IMR-90 (cell line): ENCODE data around the gene PLD1. TPM values are rescaled to one million over a fixed set of nuclear protein-coding genes. Genes with fewer than 3 reads are reported as not detected.

Source experiments
- ATAC-seq: fragments of 200-7000 bp; cut with Tn5 transposase; 2 replicates; pipeline ENCODE4 v1.9.1; 2020; ENCODE audit warnings: low read depth, mild to moderate bottlenecking, moderate library complexity
- BruUV-seq: library from RNA; stranded (reverse); fragments of 400-500 nt; replicated peaks from 2 replicates; lab custom pipeline; 2021; lab: Mats Ljungman, UMichigan
- CTCF ChIA-PET: fragments of 300-600 bp; formaldehyde crosslinking; extraction: SDS; loops from one replicate; lab custom pipeline; 2021; ENCODE audit warnings: antibody characterized with exemption; lab: Yijun Ruan, JAX
- POLR2A ChIA-PET: fragments of 300-600 bp; sonication (Branson Sonifier 250); formaldehyde crosslinking; loops from one replicate; lab custom pipeline; 2022; ENCODE audit warnings: antibody characterized with exemption; ENCODE audit not compliant: unreplicated experiment; lab: Charles Lee
- DNase-seq: peaks from one replicate; pipeline ENCODE4 v3.0.0; 2013
- H2AFZ ChIP-seq: replicated peaks from 2 replicates; pipeline ENCODE3; 2013; ENCODE audit warnings: low read length, mild to moderate bottlenecking; ENCODE audit not compliant: poor library complexity
- H2AK5ac ChIP-seq: 2 replicates; pipeline ENCODE4 v1.6.1; 2013; ENCODE audit warnings: low read depth, low read length, inconsistent platforms
- H2AK9ac ChIP-seq: replicated peaks from 2 replicates; pipeline ENCODE3; 2013; ENCODE audit warnings: mild to moderate bottlenecking, low read depth, low read length, moderate library complexity; ENCODE audit not compliant: poor library complexity
- H2BK120ac ChIP-seq: 2 replicates; pipeline ENCODE4 v1.6.1; 2013; ENCODE audit warnings: low read depth, low read length, inconsistent platforms
- H2BK15ac ChIP-seq: 3 replicates; pipeline ENCODE4 v1.6.1; 2013; ENCODE audit warnings: low read depth, low read length, inconsistent platforms
- H2BK20ac ChIP-seq: 2 replicates; pipeline ENCODE4 v1.6.1; 2013; ENCODE audit warnings: low read depth, mild to moderate bottlenecking, inconsistent platforms, low read length, moderate library complexity
- H2BK5ac ChIP-seq: 2 replicates; pipeline ENCODE4 v1.6.1; 2013; ENCODE audit warnings: mild to moderate bottlenecking, low read depth, low read length, inconsistent platforms; ENCODE audit not compliant: poor library complexity, severe bottlenecking
- H3K14ac ChIP-seq: replicated peaks from 2 replicates; pipeline ENCODE4 v1.6.1; 2013; ENCODE audit warnings: low read depth, low read length, inconsistent platforms
- H3K18ac ChIP-seq: 2 replicates; pipeline ENCODE4 v1.6.1; 2013; ENCODE audit warnings: low read depth, low read length, control low read depth
- H3K23ac ChIP-seq: 2 replicates; pipeline ENCODE4 v1.6.1; 2013; ENCODE audit warnings: low read depth, low read length, inconsistent platforms
- H3K27ac ChIP-seq: 2 replicates; pipeline ENCODE4 v1.5.1; 2013; ENCODE audit warnings: mild to moderate bottlenecking, control low read depth, low read length; ENCODE audit not compliant: insufficient read depth
- H3K27me3 ChIP-seq: 2 replicates; pipeline ENCODE4 v1.6.1; 2013; ENCODE audit warnings: low read length; ENCODE audit not compliant: control insufficient read depth, insufficient read depth
- H3K36me3 ChIP-seq: 2 replicates; pipeline ENCODE4 v1.6.1; 2013; ENCODE audit warnings: low read length, mixed read lengths; ENCODE audit not compliant: control insufficient read depth, insufficient read depth
- H3K4ac ChIP-seq: 2 replicates; pipeline ENCODE4 v1.6.1; 2013; ENCODE audit warnings: low read depth, low read length, inconsistent platforms
- H3K4me1 ChIP-seq: 2 replicates; pipeline ENCODE4 v1.6.1; 2013; ENCODE audit warnings: low read length, mixed read lengths; ENCODE audit not compliant: control insufficient read depth, insufficient read depth
- H3K4me2 ChIP-seq: 2 replicates; pipeline ENCODE4 v1.6.1; 2013; ENCODE audit warnings: low read depth, mild to moderate bottlenecking, control low read depth, low read length, moderate library complexity
- H3K4me3 ChIP-seq: 2 replicates; pipeline ENCODE4 v1.5.1; 2013; ENCODE audit warnings: low read depth, mild to moderate bottlenecking, control low read depth, low read length, moderate library complexity; ENCODE audit not compliant: insufficient read depth
- H3K56ac ChIP-seq: 2 replicates; pipeline ENCODE4 v1.6.1; 2013; ENCODE audit warnings: low read length, inconsistent platforms; ENCODE audit not compliant: insufficient read depth; ENCODE audit errors: extremely low read depth
- H3K79me1 ChIP-seq, 2 experiments: 2 replicates each; pipeline ENCODE4 v1.6.1; 2013; ENCODE audit warnings: low read length in 2 of 2, inconsistent platforms in 1 of 2, low read depth in 1 of 2
- H3K9ac ChIP-seq: 2 replicates; pipeline ENCODE4 v1.6.1; 2013; ENCODE audit warnings: low read depth, low read length, control low read depth
- H3K9me1 ChIP-seq: 2 replicates; pipeline ENCODE4 v1.6.1; 2013; ENCODE audit warnings: low read length, inconsistent platforms; ENCODE audit not compliant: insufficient read depth
- H3K9me3 ChIP-seq: 2 replicates; pipeline ENCODE4 v1.6.1; 2013; ENCODE audit warnings: low read length; ENCODE audit not compliant: control insufficient read depth, insufficient read depth
- H4K20me1 ChIP-seq: 2 replicates; pipeline ENCODE4 v1.6.1; 2013; ENCODE audit warnings: low read length, inconsistent platforms; ENCODE audit not compliant: insufficient read depth
- H4K5ac ChIP-seq: 2 replicates; pipeline ENCODE4 v1.6.1; 2013; ENCODE audit warnings: mild to moderate bottlenecking, low read depth, low read length, control low read depth
- H4K8ac ChIP-seq, 2 experiments: 2 replicates each; pipeline ENCODE4 v1.6.1; 2013; ENCODE audit warnings: low read depth in 2 of 2, low read length in 2 of 2, control low read depth in 1 of 2, inconsistent platforms in 1 of 2
- H4K91ac ChIP-seq: 2 replicates; pipeline ENCODE4 v1.6.1; 2013; ENCODE audit warnings: low read depth, low read length, inconsistent platforms; ENCODE audit not compliant: insufficient read depth
- CEBPB ChIP-seq: IDR thresholded peaks from 2 replicates; pipeline ENCODE4 v1.6.1; 2012; ENCODE audit warnings: low read depth, low read length, improper control_type of control experiment
- MAFK ChIP-seq: IDR thresholded peaks from 2 replicates; pipeline ENCODE4 v1.6.1; 2012; ENCODE audit warnings: low read depth, low read length, improper control_type of control experiment
- MAZ ChIP-seq: IDR thresholded peaks from 2 replicates; pipeline ENCODE4 v1.6.1; 2012; ENCODE audit warnings: low read depth, mild to moderate bottlenecking, low read length, improper control_type of control experiment, moderate library complexity, borderline replicate concordance
- MXI1 ChIP-seq: IDR thresholded peaks from 2 replicates; pipeline ENCODE4 v1.6.1; 2012; ENCODE audit warnings: low read depth, mild to moderate bottlenecking, low read length, moderate library complexity, borderline replicate concordance
- RCOR1 ChIP-seq: IDR thresholded peaks from 2 replicates; pipeline ENCODE4 v1.6.1; 2012; ENCODE audit warnings: mild to moderate bottlenecking, low read length, improper control_type of control experiment; ENCODE audit not compliant: insufficient replicate concordance
- WGBS, 2 experiments: methylation state at CpG; one replicate each; pipeline versions ENCODE4 v1.1.5 to v1.1.7; 2013; ENCODE audit warnings: missing lambda C conversion rate in 2 of 2; ENCODE audit not compliant: insufficient read length in 1 of 2; ENCODE audit errors: extremely low coverage in 2 of 2; 5-methylcytosine and 5-hydroxymethylcytosine counted together
- dilution Hi-C: fragments of 300-500 bp; cut with HindIII; formaldehyde crosslinking; loops from one replicate; pipeline ENCODE4 v1.14.3; 2018; ENCODE audit warnings: low sequenced_read_pairs; ENCODE audit not compliant: unreplicated experiment
- in situ Hi-C: fragments of 300-500 bp; cut with MboI; formaldehyde crosslinking; loops from 3 replicates; pipeline ENCODE4 v1.14.3; 2019; ENCODE audit warnings: low sequenced_read_pairs, inconsistent platforms, mixed read lengths
- intact Hi-C: fragments of 100-400 bp; cut with micrococcal nuclease; formaldehyde crosslinking; loops from 2 replicates; pipeline ENCODE4 v1.10.0; 2022
- polyA plus RNA-seq, 3 experiments: library from polyadenylated mRNA; depleted of rRNA; stranded (reverse); fragments of >200 nt; gene quantifications; 2 replicates each; pipeline ENCODE4 v1.2.3, GENCODE V29; 2012; ENCODE audit warnings: low replicate concordance in 1 of 3
- total RNA-seq: library from RNA; depleted of rRNA; stranded (reverse); fragments of >200 nt; gene quantifications from 2 replicates; pipeline ENCODE4 v1.2.3, GENCODE V29; 2012
- TF ChIP-seq, protein P1 (sequence below): fragments of 150-350 bp; IDR thresholded peaks from 2 replicates; pipeline ENCODE4 v1.6.1; 2017; ENCODE audit warnings: mild to moderate bottlenecking, antibody characterized with exemption, low read length, low read depth

Gene PLD1
- total and polyA plus RNA-seq, 2 of the 4 experiments (the other 2 are of a cell fraction), result 3.3 to 9.7 TPM

DNA sequence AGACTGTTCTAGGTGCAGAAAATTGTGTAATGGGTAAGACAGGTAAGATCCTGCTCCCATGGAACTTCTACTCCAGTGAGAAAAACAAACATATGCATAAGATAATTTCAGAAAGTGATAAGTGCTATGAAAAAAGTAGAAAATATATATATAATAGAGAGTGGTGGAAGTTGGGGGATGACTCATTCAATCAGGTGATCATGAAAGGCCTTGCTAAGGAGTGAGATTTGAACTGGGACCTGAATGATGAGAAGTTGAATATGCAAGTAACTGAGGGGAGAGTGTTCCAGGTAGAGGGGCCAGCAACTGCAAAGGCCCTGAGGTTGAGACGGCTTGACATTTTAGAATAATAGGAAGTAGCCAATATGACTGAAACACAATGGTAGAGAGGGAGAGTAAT lies 257.8 kb downstream of the PLD1 start:
- dilution Hi-C loops, result no loop called here
- no peak for TF ChIP-seq MAZ
- TF ChIP-seq, protein P1, sequence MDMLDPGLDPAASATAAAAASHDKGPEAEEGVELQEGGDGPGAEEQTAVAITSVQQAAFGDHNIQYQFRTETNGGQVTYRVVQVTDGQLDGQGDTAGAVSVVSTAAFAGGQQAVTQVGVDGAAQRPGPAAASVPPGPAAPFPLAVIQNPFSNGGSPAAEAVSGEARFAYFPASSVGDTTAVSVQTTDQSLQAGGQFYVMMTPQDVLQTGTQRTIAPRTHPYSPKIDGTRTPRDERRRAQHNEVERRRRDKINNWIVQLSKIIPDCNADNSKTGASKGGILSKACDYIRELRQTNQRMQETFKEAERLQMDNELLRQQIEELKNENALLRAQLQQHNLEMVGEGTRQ, result no peak
- TF ChIP-seq CEBPB, result no peak
- TF ChIP-seq MAFK, result no peak
- TF ChIP-seq RCOR1, result no peak
- TF ChIP-seq MXI1, result no peak
- Histone ChIP-seq H2BK15ac (no peak overlapping the region), H3K27ac (no peak overlapping the region), H4K5ac (no peak overlapping the region), H3K4me3 (no peak overlapping the region), H4K8ac (no peak overlapping the region), H3K4me2 (no peak overlapping the region), H2AK9ac (no peak overlapping the region), H3K9ac (no peak overlapping the region), H2AK5ac (no peak overlapping the region), H2BK20ac (no peak overlapping the region), H3K27me3 (no peaks in the 10 kb centered on the region), H4K20me1 (no peaks in the 10 kb centered on the region), H3K9me1 (no peaks in the 10 kb centered on the region), H2AFZ (no peak overlapping the region), H3K18ac (no peak overlapping the region), H2BK120ac (no peak overlapping the region), H3K4me1 (no peaks in the 10 kb centered on the region), H2BK5ac (no peak overlapping the region), H3K23ac (no peak overlapping the region), H3K79me1 (no peaks in the 10 kb centered on the region), H3K36me3 (no peaks in the 10 kb centered on the region), H4K91ac (no peak overlapping the region), H3K14ac (no peak overlapping the region), H3K9me3 (no peaks in the 10 kb centered on the region), H3K56ac (no peak overlapping the region), H3K4ac (no peak overlapping the region)
- ATAC-seq (no peak), DNase-seq (no peak)
- WGBS, 2 experiments, result 100% methylated on average over 1 of the region's 1 CpG; no CpG with 5 or more reads in 1 of the 2 experiments
- BruUV-seq, result no TSS peak
- intact Hi-C loops, result no loop called here
- CTCF ChIA-PET, result interaction anchor here (0.7 kb wide), 1 partner anchor 11 kb away, joined by 6 read pairs; no protein-coding TSS in a partner anchor
- POLR2A ChIA-PET, result no interaction called here
- in situ Hi-C loops, result no loop called here
